Loucy (cell line): ENCODE data around the gene BIK.
"Not testable (repeated sequence)": the region's sequence is repeated elsewhere in the genome, so short reads cannot be mapped to it uniquely, and the experiment has no call there.

ENCODE experiments used
- H2AFZ ChIP-seq: fragments of 200-600 bp; sonication (generic); 2 replicates; pipeline ENCODE4 v1.6.0; 2016; ENCODE audit warnings: antibody characterized with exemption, mild to moderate bottlenecking, low read length, moderate library complexity
- H3F3A ChIP-seq: fragments of 200-600 bp; 2 replicates; pipeline ENCODE4 v1.6.0; 2016; ENCODE audit warnings: antibody characterized with exemption, low read depth, mild to moderate bottlenecking
- H3K27me3 ChIP-seq: fragments of 200-600 bp; sonication (generic); 2 replicates; pipeline ENCODE4 v1.6.1; 2014; ENCODE audit warnings: low read length, mild to moderate bottlenecking; ENCODE audit not compliant: insufficient read depth, poor library complexity, severe bottlenecking
- H3K36me3 ChIP-seq: fragments of 200-600 bp; sonication (generic); 2 replicates; pipeline ENCODE4 v1.6.1; 2016; ENCODE audit warnings: low read length; ENCODE audit not compliant: insufficient read depth
- H3K4me1 ChIP-seq: fragments of 200-600 bp; sonication (generic); 2 replicates; pipeline ENCODE4 v1.5.1; 2014; ENCODE audit warnings: low read length, mild to moderate bottlenecking; ENCODE audit not compliant: insufficient read depth, poor library complexity, severe bottlenecking
- H3K4me2 ChIP-seq: fragments of 200-600 bp; sonication (generic); 2 replicates; pipeline ENCODE4 v1.6.0; 2014; ENCODE audit warnings: antibody characterized with exemption, low read length, low read depth, mild to moderate bottlenecking; ENCODE audit not compliant: poor library complexity, severe bottlenecking
- H3K4me3 ChIP-seq: fragments of 200-600 bp; sonication (generic); 2 replicates; pipeline ENCODE4 v1.5.1; 2014; ENCODE audit warnings: low read length, mild to moderate bottlenecking, mixed read lengths; ENCODE audit not compliant: poor library complexity, severe bottlenecking
- H3K79me2 ChIP-seq: fragments of 200-600 bp; sonication (generic); 2 replicates; pipeline ENCODE4 v1.6.1; 2014; ENCODE audit warnings: low read length; ENCODE audit not compliant: insufficient read depth
- H3K9ac ChIP-seq: fragments of 200-600 bp; sonication (generic); 2 replicates; pipeline ENCODE4 v1.6.0; 2014; ENCODE audit warnings: mild to moderate bottlenecking, low read depth, low read length, moderate library complexity; ENCODE audit not compliant: poor library complexity, severe bottlenecking
- H3K9me2 ChIP-seq: fragments of 200-600 bp; sonication (generic); replicated peaks from 2 replicates; pipeline ENCODE4 v1.6.1; 2016; ENCODE audit warnings: low read depth, low read length, mixed read lengths
- H3K9me3 ChIP-seq: fragments of 200-600 bp; sonication (generic); 2 replicates; pipeline ENCODE4 v1.6.1; 2014; ENCODE audit warnings: mild to moderate bottlenecking, antibody characterized with exemption, low read length, low read depth; ENCODE audit not compliant: insufficient read depth
- H4K20me1 ChIP-seq: fragments of 200-600 bp; sonication (generic); 2 replicates; pipeline ENCODE4 v1.6.0; 2014; ENCODE audit warnings: antibody characterized with exemption, low read length, mild to moderate bottlenecking; ENCODE audit not compliant: insufficient read depth, poor library complexity, severe bottlenecking
- CTCF ChIP-seq: fragments of 200-600 bp; sonication (generic); conservative IDR thresholded peaks from 2 replicates; pipeline ENCODE4 v1.5.1; 2014; ENCODE audit warnings: mild to moderate bottlenecking, antibody characterized with exemption, low read length
- EZH2phosphoT487 ChIP-seq: fragments of 200-600 bp; IDR thresholded peaks from 2 replicates; pipeline ENCODE4 v1.6.1; 2018; ENCODE audit warnings: antibody characterized with exemption, mild to moderate bottlenecking, moderate library complexity, borderline replicate concordance

The BIK gene

GRCh38 chr22:43101306-43101705, 9.2 kb upstream of the BIK start:
- no peaks in the 10 kb centered on the region for H3K27me3 ChIP-seq
- H3K4me2 ChIP-seq = no peak overlapping the region
- no peaks in the 10 kb centered on the region for H3K79me2 ChIP-seq
- H3K9me3 ChIP-seq = no peaks in the 10 kb centered on the region; the same call in 1 of the 2 replicates
- H3K4me1 ChIP-seq = peaks cover 3% of the 10 kb centered on the region
- H3K9ac ChIP-seq = no peak overlapping the region
- H3F3A ChIP-seq = no peaks in the 10 kb centered on the region
- TF ChIP-seq CTCF = no peak
- no peak for TF ChIP-seq EZH2phosphoT487
- H3K9me2 ChIP-seq = no peaks in the 10 kb centered on the region
- H2AFZ ChIP-seq = no peak overlapping the region
- no peak overlapping the region for H3K4me3 ChIP-seq
- no peaks in the 10 kb centered on the region for H4K20me1 ChIP-seq
- no peaks in the 10 kb centered on the region for H3K36me3 ChIP-seq

GRCh38 chr22:43104056-43104625, 6.4 kb upstream of the BIK start:
- not testable (repeated sequence) for H2AFZ ChIP-seq, H3K4me1 ChIP-seq

GRCh38 chr22:43104950-43105349, 5.6 kb upstream of the BIK start:
- H3K4me2 ChIP-seq, H3K4me1 ChIP-seq: not testable (repeated sequence)

More at GRCh38 chr22:43104056-43104625, 6.4 kb upstream of the BIK start:
- not testable (repeated sequence) for H3K36me3 ChIP-seq, H3K79me2 ChIP-seq, H3K9me2 ChIP-seq, H3K9ac ChIP-seq, H4K20me1 ChIP-seq, H3K9me3 ChIP-seq, H3F3A ChIP-seq, H3K27me3 ChIP-seq, H3K4me3 ChIP-seq, H3K4me2 ChIP-seq

GRCh38 chr22:43106302-43106701, 4.2 kb upstream of the BIK start:
- no peaks in the 10 kb centered on the region for H3F3A ChIP-seq
- peaks cover 1% of the 10 kb centered on the region for H3K27me3 ChIP-seq
- no peaks in the 10 kb centered on the region for H3K9me3 ChIP-seq
- TF ChIP-seq EZH2phosphoT487 (no peak), CTCF (no peak)
- no peak overlapping the region for H3K4me3 ChIP-seq
- H3K4me1 ChIP-seq = peaks cover 6% of the 10 kb centered on the region
- H3K9me2 ChIP-seq = no peaks in the 10 kb centered on the region
- H4K20me1 ChIP-seq = no peaks in the 10 kb centered on the region
- H2AFZ ChIP-seq = no peak overlapping the region
- H3K36me3 ChIP-seq = no peaks in the 10 kb centered on the region
- H3K4me2 ChIP-seq = no peak overlapping the region
- H3K79me2 ChIP-seq = no peaks in the 10 kb centered on the region
- no peak overlapping the region for H3K9ac ChIP-seq

More at GRCh38 chr22:43104950-43105349, 5.6 kb upstream of the BIK start:
- not testable (repeated sequence) for H3K9me3 ChIP-seq, H4K20me1 ChIP-seq, H3K4me3 ChIP-seq, H3K27me3 ChIP-seq, H3K9ac ChIP-seq, H2AFZ ChIP-seq, H3K9me2 ChIP-seq, H3F3A ChIP-seq, H3K36me3 ChIP-seq, H3K79me2 ChIP-seq
